OCI-M2 (cell line): ENCODE results near the gene AFF3.

Experiments used
- DNase-seq: peaks from one replicate; lab custom pipeline; 2025; ENCODE audit not compliant: unreplicated experiment; lab: John Stamatoyannopoulos, UW

The AFF3 gene

GRCh38 chr2:100073110-100073509 lies 69.3 kb downstream of the AFF3 start:
- no peak for DNase-seq

GRCh38 chr2:100072503-100072902 lies 69.9 kb downstream of the AFF3 start:
- DNase-seq = no peak

GRCh38 chr2:100071335-100072043 lies 70.9 kb downstream of the AFF3 start:
- no peak for DNase-seq

DNA sequence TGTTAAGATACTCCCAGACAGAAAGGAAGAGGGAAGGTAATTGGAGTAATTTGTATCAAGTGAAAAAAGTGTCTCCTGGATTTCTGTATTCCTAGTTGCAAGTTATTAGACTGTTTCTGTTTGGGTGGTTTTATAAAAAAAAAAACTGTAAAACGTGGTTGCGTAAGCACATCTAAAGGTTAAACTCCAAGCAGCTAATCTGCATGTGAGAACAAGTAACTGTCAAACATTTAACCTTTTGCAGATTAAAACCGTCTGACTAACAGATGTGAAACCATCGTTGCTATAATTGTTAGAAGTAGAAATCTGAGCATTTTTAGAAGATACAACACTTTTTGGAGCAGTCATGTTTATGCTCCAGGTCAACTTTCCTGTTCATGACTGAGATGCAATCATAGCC lies 72.3 kb downstream of the AFF3 start:
- no peak for DNase-seq

DNA sequence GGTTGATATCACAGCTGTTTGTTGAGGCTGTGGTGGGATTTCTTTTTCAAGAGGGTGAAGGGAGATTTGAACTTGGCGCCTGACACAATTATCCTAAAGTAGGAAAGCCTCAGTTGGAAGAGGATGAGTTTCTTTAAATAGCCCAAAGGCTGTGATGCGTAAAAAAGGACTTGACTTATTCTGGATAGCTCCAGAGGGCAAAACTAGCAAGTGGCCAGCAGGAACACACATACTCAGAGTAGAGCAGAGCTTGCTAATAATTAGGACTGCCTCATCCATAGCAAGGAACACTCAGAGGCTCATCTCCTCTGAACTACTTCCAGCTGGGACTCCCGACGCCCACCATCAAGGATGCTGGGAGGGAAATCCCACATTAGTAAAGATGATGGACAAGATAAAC lies 74.0 kb downstream of the AFF3 start:
- DNase-seq = no peak

DNA sequence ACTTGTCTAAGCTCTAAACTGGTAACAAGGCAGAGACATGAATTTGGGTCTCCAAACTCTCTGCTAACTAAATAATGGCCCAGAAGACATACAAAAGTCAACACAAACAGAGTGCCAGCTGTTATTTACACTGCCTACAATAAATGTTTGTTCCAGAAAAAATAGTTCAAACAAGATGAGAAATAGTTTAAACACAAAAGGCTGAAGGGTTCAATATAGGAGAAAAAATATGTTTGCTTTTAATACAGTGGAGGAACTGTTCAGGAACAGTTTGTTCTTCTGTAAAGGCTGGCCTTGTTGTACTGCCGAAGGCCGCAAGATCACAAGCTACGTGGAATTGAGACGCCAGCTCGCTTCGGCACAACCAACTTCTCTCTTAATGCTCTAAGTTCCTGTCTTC lies 74.6 kb downstream of the AFF3 start:
- DNase-seq = no peak

GRCh38 chr2:100066856-100067255 lies 75.5 kb downstream of the AFF3 start:
- no peak for DNase-seq

GRCh38 chr2:100066246-100066645 lies 76.1 kb downstream of the AFF3 start:
- DNase-seq = no peak

DNA sequence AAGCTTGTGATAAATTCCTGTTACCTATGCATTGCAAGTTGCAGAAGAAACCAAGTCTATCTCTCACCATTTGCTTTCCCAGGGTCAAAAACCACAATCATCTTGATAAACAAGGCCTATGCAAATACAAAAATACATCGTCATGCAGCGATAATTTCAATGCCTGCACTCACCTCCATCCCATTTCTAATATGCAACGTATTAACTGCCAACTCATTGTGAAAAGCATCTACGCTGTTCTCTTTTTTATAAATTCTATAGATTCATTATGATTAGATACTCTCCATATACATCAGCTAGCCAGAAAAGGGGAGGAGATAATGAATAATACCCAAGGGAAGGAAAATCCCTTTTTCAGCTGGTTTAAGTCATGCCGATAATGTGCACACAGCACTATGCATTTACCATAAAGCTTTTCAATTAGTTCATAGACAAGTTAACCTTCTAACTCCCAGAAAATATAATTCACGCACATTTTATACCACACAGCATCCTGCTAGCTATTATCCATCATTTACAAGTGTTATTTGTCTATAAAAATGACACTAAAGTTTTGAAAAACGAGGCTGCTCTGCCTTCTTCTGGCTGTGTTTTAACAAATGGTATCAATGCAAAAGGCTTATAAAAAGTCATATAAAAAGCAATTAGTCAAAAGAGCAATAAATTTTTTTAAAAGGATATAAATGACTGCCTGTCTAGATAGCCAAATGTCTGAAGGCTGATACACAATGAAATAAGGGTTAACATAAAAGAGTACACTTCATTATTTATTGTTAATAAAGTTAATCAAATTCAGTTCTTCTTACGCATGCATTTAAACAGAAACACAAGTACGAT lies 77.6 kb downstream of the AFF3 start:
- DNase-seq = no peak

GRCh38 chr2:100064165-100064564 lies 78.2 kb downstream of the AFF3 start:
- no peak for DNase-seq

GRCh38 chr2:100063459-100063953 lies 78.9 kb downstream of the AFF3 start:
- no peak for DNase-seq

DNA sequence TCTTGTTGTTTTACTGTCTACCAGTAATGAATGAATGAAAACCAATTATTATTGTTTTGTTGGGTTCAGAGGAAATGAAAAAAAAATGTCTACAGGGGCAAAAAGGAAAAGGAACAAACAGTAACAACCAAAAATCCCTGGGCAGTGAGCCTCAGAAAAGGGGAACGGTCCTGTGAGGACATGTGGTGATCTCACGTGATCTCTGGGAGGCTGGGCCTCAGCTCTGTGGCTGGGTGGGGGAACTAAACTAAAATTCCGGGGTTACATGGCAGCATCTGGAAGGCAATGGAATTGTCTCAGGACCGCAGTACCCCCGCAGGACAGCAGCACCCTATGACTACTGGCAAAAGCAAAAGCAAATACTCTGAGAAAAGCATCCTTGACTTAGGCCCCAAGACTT lies 80.1 kb downstream of the AFF3 start:
- no peak for DNase-seq

- no peak for DNase-seq
These were observed 81.5 kb downstream of the AFF3 start for GRCh38 chr2:100060875-100061274.

- DNase-seq = no peak
These were observed 82.8 kb downstream of the AFF3 start for GRCh38 chr2:100059638-100060037.

DNA sequence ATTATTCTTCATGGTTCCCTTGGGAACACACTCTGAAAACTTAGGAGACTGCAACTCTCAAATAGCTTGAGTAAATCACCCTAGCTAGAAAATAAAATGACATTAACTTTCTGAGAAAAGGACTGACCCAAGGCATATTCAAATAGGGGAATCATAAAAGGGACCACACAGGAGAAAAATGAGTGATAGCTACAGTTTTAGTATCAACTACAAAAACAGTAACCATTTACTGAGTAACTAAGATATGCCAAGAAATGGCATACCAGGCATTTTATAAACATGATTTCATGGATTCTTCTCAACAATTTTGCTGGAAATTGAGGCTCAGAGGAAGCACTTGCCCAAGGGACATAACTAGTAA lies 84.5 kb downstream of the AFF3 start:
- DNase-seq = no peak

DNA sequence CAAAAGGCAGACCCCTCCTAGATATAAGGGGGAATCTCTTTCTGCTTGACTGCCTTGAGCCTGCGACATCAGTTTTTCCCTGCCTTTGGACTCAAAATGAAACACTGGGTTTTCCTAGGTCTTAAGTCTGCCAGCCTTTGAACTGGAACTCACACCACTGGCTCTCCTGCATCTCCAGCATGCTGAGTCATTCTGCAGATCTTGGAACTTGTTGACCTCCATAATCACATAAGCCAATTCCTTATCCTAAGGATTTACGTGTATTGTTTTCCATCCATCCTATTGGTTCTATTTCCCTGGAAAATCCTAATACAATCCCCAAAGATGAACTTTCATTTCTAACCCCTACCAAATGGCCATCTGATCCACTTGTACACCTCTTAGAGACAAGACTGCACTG lies 88.0 kb downstream of the AFF3 start:
- DNase-seq = no peak

DNA sequence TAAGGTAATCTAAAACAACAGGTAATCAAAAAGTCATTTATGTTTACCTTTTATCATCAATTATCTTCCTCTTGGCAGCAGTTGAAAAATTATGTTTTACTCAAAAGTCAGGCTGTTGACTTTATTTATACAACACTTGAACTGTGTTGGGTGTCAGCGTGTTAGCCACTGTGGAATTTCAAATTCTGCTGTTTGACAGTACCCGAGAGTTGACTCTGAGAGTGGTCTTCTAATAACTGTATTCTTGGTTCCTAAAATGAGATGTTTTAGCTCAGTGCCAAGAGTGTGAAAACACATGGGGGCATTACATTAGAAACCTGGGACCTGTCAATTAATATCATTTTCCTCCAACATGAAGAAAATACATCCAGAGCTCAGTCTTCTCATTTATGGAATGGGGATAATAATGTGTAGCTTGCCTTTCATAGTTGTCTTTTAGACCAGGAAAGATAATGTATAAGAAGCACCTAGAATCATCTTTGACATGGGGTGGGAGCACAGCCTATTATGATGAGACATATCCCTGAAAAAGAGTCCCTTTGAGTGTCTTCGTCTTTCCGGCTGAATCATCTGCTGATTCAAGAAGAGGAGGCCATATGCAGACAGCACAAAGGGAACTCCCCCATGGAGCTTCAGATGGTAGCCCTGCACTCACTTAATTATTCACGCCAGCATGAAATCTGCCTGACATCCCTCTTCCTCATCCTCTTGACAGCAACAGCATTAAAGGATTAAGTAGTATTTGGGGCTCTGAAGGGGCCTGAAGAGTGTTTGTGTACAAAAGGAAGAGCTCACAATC lies 89.1 kb downstream of the AFF3 start:
- no peak for DNase-seq

DNA sequence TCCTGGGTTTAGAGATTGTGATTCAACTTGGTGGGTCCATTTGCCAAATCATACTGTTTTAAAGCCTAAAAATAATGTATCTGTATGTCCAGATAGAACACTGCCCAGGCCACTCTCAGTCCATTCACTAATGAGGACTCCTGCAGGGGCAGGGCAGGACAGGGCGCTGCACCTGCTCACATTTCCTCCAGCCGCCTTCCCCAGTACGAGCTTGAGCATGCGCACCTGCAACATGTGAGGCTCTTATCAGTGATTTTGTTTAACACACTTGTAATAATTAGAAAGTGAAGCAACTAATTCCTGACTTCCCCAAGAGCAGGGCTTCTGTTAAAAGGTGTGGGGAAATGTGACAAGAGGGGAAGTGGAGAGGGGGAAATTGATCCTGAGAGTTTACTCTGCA lies 89.7 kb downstream of the AFF3 start:
- DNase-seq = no peak

DNA sequence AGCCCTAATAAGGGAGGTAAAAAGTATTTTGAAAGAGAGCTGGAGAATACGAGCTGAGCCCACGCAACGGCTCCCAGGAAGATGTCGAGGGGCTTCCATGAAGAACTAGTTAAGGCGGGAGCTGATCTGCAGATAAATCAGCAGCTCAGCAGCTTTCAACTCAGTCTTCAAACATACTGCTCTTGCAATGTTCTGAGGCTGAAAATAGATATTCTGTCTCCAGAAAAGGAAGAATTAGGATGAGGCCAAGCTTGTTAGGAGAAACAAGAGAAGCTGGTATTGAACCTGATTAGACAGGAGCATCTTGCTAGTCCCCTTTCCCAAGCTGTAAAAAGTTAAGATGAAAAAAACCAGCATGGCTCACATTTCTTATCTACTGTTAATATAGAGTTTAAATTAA lies 91.1 kb downstream of the AFF3 start:
- DNase-seq = no peak

- DNase-seq = no peak
These were observed 91.7 kb downstream of the AFF3 start for GRCh38 chr2:100050685-100051084.
